Activated B cell treated with CpG ODN at 0.5 μM for 24 hours (primary cell): ENCODE data around the gene KANTR. TPM values are rescaled to one million over a fixed set of nuclear protein-coding genes. Genes with fewer than 3 reads are reported as not detected.

Experiments
- ATAC-seq: fragments of 200-7000 bp; cut with Tn5 transposase; one replicate; pipeline ENCODE4 v1.10.0; 2021; ENCODE audit warnings: low read depth, mild to moderate bottlenecking, moderate library complexity
- CTCF ChIA-PET: fragments of 350-600 bp; sonication (Branson Sonifier 250); formaldehyde crosslinking; loops from one replicate; lab custom pipeline; 2021; ENCODE audit warnings: antibody characterized with exemption; lab: Charles Lee
- POLR2A ChIA-PET: fragments of 350-600 bp; sonication (Branson Sonifier 250); formaldehyde crosslinking; loops from one replicate; lab custom pipeline; 2021; ENCODE audit warnings: antibody characterized with exemption; lab: Charles Lee
- DNase-seq: peaks from one replicate; pipeline ENCODE4 v3.0.0; 2022
- H3K27ac Mint-ChIP-seq: one replicate; pipeline ENCODE4 v1.8.0; 2020; ENCODE audit warnings: mixed read lengths
- H3K27me3 Mint-ChIP-seq: one replicate; pipeline ENCODE4 v1.8.0; 2021; ENCODE audit warnings: mixed read lengths
- H3K36me3 Mint-ChIP-seq: one replicate; pipeline ENCODE4 v1.8.0; 2021; ENCODE audit warnings: low read depth, mixed read lengths
- H3K4me1 Mint-ChIP-seq: one replicate; pipeline ENCODE4 v1.8.0; 2021; ENCODE audit warnings: mixed read lengths
- H3K4me3 Mint-ChIP-seq: one replicate; pipeline ENCODE4 v1.8.0; 2020; ENCODE audit warnings: mild to moderate bottlenecking, mixed read lengths
- H3K9me3 Mint-ChIP-seq: one replicate; pipeline ENCODE4 v1.8.0; 2020; ENCODE audit warnings: mixed read lengths
- intact Hi-C: fragments of 100-400 bp; cut with micrococcal nuclease; formaldehyde crosslinking; loops from one replicate; pipeline ENCODE4 v1.15.1; 2024
- total RNA-seq: library from RNA; stranded (reverse); gene quantifications from 2 replicates; pipeline ENCODE4 v1.2.3, GENCODE V29; 2022
- TF ChIP-seq, protein P1 (sequence below): fragments of 200-600 bp; IDR thresholded peaks from one replicate; pipeline ENCODE4 v1.8.0; 2022; ENCODE audit warnings: antibody characterized with exemption, mild to moderate bottlenecking

The KANTR gene
- total RNA-seq, 1 donor from 2014 or later = 12.0 TPM

DNA sequence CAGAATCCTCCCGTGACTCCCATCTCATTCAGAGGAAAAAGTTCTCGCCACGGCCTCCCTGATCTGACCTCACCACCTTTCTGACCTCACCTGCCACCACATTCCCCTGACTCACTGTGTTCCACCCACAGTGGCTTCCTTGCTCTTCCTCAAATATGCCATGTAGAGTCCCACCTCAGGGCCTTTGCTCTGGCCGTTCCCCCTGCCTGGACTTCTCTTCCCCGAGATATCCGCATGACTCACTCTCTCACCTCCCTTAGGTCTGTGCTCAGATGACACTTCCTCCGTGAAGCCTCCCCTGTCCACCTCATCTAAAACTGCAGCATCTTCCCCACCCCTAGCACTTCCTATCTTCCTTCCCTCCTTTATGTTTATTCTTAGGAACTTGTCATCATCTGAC, 18.9 kb upstream of the KANTR start:
- ATAC-seq (no peak), DNase-seq (no peak)
- ChIA-PET CTCF (no interaction called here), POLR2A (no interaction called here)
- intact Hi-C loops = loop anchor here (10.0 kb wide), 1 partner anchor 240 kb away; no protein-coding TSS in a partner anchor
- Mint-ChIP-seq H3K4me1 (peaks cover 16% of the 10 kb centered on the region), H3K4me3 (no peak overlapping the region), H3K27ac (no peak overlapping the region), H3K27me3 (no peaks in the 10 kb centered on the region), H3K9me3 (no peaks in the 10 kb centered on the region), H3K36me3 (no peaks in the 10 kb centered on the region)
- TF ChIP-seq, protein P1, sequence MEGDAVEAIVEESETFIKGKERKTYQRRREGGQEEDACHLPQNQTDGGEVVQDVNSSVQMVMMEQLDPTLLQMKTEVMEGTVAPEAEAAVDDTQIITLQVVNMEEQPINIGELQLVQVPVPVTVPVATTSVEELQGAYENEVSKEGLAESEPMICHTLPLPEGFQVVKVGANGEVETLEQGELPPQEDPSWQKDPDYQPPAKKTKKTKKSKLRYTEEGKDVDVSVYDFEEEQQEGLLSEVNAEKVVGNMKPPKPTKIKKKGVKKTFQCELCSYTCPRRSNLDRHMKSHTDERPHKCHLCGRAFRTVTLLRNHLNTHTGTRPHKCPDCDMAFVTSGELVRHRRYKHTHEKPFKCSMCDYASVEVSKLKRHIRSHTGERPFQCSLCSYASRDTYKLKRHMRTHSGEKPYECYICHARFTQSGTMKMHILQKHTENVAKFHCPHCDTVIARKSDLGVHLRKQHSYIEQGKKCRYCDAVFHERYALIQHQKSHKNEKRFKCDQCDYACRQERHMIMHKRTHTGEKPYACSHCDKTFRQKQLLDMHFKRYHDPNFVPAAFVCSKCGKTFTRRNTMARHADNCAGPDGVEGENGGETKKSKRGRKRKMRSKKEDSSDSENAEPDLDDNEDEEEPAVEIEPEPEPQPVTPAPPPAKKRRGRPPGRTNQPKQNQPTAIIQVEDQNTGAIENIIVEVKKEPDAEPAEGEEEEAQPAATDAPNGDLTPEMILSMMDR = no peak

DNA sequence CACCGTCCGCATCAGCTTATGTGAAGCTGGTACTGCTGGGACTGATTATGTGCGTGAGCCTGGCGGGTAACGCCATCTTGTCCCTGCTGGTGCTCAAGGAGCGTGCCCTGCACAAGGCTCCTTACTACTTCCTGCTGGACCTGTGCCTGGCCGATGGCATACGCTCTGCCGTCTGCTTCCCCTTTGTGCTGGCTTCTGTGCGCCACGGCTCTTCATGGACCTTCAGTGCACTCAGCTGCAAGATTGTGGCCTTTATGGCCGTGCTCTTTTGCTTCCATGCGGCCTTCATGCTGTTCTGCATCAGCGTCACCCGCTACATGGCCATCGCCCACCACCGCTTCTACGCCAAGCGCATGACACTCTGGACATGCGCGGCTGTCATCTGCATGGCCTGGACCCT, 17.3 kb upstream of the KANTR start:
- Mint-ChIP-seq H3K4me3 (no peak overlapping the region), H3K36me3 (no peaks in the 10 kb centered on the region), H3K27me3 (no peaks in the 10 kb centered on the region), H3K9me3 (no peaks in the 10 kb centered on the region), H3K4me1 (peaks cover 17% of the 10 kb centered on the region), H3K27ac (no peak overlapping the region)
- ATAC-seq (no peak), DNase-seq (no peak)
- TF ChIP-seq, protein P1 = no peak
- ChIA-PET POLR2A (no interaction called here), CTCF (no interaction called here)
- intact Hi-C loops = loop anchor here (10.0 kb wide), 1 partner anchor 238 kb away; no protein-coding TSS in a partner anchor

DNA sequence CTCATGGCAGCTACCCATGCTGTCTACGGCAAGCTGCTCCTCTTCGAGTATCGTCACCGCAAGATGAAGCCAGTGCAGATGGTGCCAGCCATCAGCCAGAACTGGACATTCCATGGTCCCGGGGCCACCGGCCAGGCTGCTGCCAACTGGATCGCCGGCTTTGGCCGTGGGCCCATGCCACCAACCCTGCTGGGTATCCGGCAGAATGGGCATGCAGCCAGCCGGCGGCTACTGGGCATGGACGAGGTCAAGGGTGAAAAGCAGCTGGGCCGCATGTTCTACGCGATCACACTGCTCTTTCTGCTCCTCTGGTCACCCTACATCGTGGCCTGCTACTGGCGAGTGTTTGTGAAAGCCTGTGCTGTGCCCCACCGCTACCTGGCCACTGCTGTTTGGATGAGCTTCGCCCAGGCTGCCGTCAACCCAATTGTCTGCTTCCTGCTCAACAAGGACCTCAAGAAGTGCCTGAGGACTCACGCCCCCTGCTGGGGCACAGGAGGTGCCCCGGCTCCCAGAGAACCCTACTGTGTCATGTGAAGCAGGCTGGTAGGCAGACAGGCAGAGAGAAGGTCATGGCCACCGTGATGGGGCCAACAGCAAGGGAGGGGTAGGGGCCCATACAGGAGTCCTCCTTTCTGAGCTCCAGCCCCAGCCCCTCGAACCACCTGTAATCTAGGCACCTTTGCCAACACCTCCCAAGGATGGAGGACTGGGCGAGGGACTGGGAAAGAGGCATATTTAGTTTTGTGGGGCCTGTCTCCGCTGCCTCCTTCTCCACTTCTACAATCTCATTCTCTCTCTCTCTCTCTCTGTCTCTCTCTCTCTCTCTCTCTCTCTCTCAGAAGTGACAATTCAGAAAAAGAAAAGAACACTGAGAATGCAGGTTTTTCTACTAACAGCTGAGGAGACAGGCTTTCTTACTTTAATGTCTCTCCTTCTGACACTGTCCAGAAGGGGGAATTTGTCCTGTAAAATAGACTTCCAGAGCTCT, 16.4 kb upstream of the KANTR start:
- DNase-seq (no peak), ATAC-seq (no peak)
- intact Hi-C loops = loop anchor here (10.0 kb wide), 1 partner anchor 237 kb away; no protein-coding TSS in a partner anchor
- H3K4me3 Mint-ChIP-seq = no peak overlapping the region
- TF ChIP-seq, protein P1 = no peak
- no peaks in the 10 kb centered on the region for H3K27me3 Mint-ChIP-seq
- ChIA-PET CTCF (no interaction called here), POLR2A (no interaction called here)
- peaks cover 9% of the 10 kb centered on the region for H3K4me1 Mint-ChIP-seq
- no peak overlapping the region for H3K27ac Mint-ChIP-seq
- H3K9me3 Mint-ChIP-seq = no peaks in the 10 kb centered on the region
- peaks cover 2% of the 10 kb centered on the region for H3K36me3 Mint-ChIP-seq

DNA sequence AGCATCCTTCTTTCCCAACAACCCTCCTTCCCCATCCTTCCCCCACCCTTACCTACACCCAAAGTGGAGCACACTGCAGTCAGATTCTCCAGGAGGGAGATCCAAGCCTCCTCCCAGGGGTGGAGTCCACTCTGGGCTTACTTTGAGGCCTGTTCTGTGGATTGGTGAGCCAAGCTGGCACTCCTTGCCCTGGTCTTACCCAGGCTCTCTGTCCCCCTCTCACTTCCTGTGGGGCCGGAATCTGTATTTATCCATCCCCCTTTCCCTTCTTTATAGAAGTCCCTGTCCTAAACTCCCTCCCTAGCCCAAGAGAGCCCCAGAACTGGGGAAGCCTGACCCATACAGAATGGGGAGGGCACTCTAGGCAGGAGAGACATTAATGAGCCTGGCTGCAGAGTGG, 15.0 kb upstream of the KANTR start:
- intact Hi-C loops = loop anchor here (10.0 kb wide), 1 partner anchor 236 kb away; no protein-coding TSS in a partner anchor
- POLR2A ChIA-PET = no interaction called here
- Mint-ChIP-seq H3K27ac (no peak overlapping the region), H3K9me3 (no peaks in the 10 kb centered on the region), H3K4me1 (peaks cover 17% of the 10 kb centered on the region), H3K4me3 (no peak overlapping the region), H3K27me3 (no peaks in the 10 kb centered on the region), H3K36me3 (peaks cover 6% of the 10 kb centered on the region)
- DNase-seq (no peak), ATAC-seq (no peak)
- TF ChIP-seq, protein P1 = no peak
- CTCF ChIA-PET = no interaction called here
